CD4-positive, alpha-beta T cell (primary cell): ENCODE results near the gene PNMA6A. TPM values are rescaled to one million over a fixed set of nuclear protein-coding genes. Genes with fewer than 3 reads are reported as not detected.
"Not testable (repeated sequence)": the region's sequence is repeated elsewhere in the genome, so short reads cannot be mapped to it uniquely, and the experiment has no call there.

Experiments used
- ATAC-seq: fragments of 200-7000 bp; cut with Tn5 transposase; one replicate; pipeline ENCODE4 v1.10.0; 2022; ENCODE audit warnings: mild to moderate bottlenecking; ENCODE audit not compliant: poor library complexity
- CTCF ChIA-PET: fragments of 350-600 bp; sonication (Branson Sonifier 250); formaldehyde crosslinking; loops from one replicate; lab custom pipeline; 2021; ENCODE audit warnings: antibody characterized with exemption, inconsistent platforms; lab: Charles Lee
- POLR2A ChIA-PET: fragments of 350-600 bp; sonication (Branson Sonifier 250); formaldehyde crosslinking; loops from one replicate; lab custom pipeline; 2021; ENCODE audit warnings: antibody characterized with exemption, inconsistent platforms; lab: Charles Lee
- DNase-seq, 14 experiments: peaks; one replicate each; pipeline ENCODE4 v3.0.0-alpha.2; 2013 to 2020; ENCODE audit warnings: mixed read lengths in 2 of 14
- H3K27ac ChIP-seq, 2 donors: one replicate each; pipeline versions ENCODE4 v1.5.1 to v1.7.0; 2013; ENCODE audit warnings: low read length in 2 of 2, low read depth in 1 of 2, mild to moderate bottlenecking in 1 of 2
- H3K27me3 ChIP-seq, 2 experiments: 1 replicate in 1 of 2; 2 replicates in 1 of 2; pipeline versions ENCODE4 v1.6.1 to v1.7.0; 2013; ENCODE audit warnings: low read length in 2 of 2, control low read depth in 1 of 2, mild to moderate bottlenecking in 1 of 2, moderate library complexity in 1 of 2; ENCODE audit not compliant: insufficient read depth in 2 of 2, control insufficient read depth in 1 of 2
- H3K36me3 ChIP-seq: one replicate; pipeline ENCODE4 v1.6.1; 2013; ENCODE audit warnings: low read length, control low read depth; ENCODE audit not compliant: insufficient read depth
- H3K4me1 ChIP-seq: one replicate; pipeline ENCODE4 v1.6.1; 2013; ENCODE audit warnings: low read length, control low read depth; ENCODE audit not compliant: insufficient read depth
- H3K4me3 ChIP-seq: one replicate; pipeline ENCODE4 v1.5.1; 2013; ENCODE audit warnings: mild to moderate bottlenecking, low read length, moderate library complexity
- H3K9me3 ChIP-seq, 2 experiments: 1 replicate in 1 of 2; 2 replicates in 1 of 2; pipeline versions ENCODE4 v1.6.1 to v1.7.0; 2013; ENCODE audit warnings: low read length in 2 of 2, mild to moderate bottlenecking in 2 of 2, control low read depth in 1 of 2, moderate library complexity in 1 of 2; ENCODE audit not compliant: control insufficient read depth in 1 of 2, insufficient read depth in 1 of 2
- H3K27ac Mint-ChIP-seq: one replicate; pipeline ENCODE4 v1.8.0; 2020; ENCODE audit warnings: mixed read lengths
- H3K27me3 Mint-ChIP-seq: one replicate; pipeline ENCODE4 v1.8.0; 2021; ENCODE audit warnings: mixed read lengths
- H3K36me3 Mint-ChIP-seq: one replicate; pipeline ENCODE4 v1.8.0; 2021; ENCODE audit warnings: low read depth, mixed read lengths
- H3K4me1 Mint-ChIP-seq: one replicate; pipeline ENCODE4 v1.8.0; 2021; ENCODE audit warnings: low read depth, mixed read lengths
- H3K4me3 Mint-ChIP-seq: one replicate; pipeline ENCODE4 v1.8.0; 2020; ENCODE audit warnings: mild to moderate bottlenecking, mixed read lengths
- H3K9me3 Mint-ChIP-seq: one replicate; pipeline ENCODE4 v1.8.0; 2020; ENCODE audit warnings: mixed read lengths
- intact Hi-C, 2 experiments: fragments of 100-400 bp; cut with DNase I in 1 of 2; cut with micrococcal nuclease in 1 of 2; formaldehyde crosslinking; loops; one replicate each; pipeline versions ENCODE4 v1.15.1 to v1.9.0; 2023 to 2025; cut with DNase I, micrococcal nuclease
- total RNA-seq, 174 experiments: library from RNA in 2 of 174; stranded (reverse) in 2 of 174; gene quantifications; one replicate each; pipeline ENCODE4 v1.2.3 and lab custom pipeline; 2021 to 2026
- TF ChIP-seq, protein P1 (sequence below): fragments of 200-600 bp; IDR thresholded peaks from one replicate; pipeline ENCODE4 v1.8.0; 2022; ENCODE audit warnings: antibody characterized with exemption, mild to moderate bottlenecking

The PNMA6A gene
- total RNA-seq, 2 experiments from 2014 or later = 0.25 to 0.38 TPM

DNA sequence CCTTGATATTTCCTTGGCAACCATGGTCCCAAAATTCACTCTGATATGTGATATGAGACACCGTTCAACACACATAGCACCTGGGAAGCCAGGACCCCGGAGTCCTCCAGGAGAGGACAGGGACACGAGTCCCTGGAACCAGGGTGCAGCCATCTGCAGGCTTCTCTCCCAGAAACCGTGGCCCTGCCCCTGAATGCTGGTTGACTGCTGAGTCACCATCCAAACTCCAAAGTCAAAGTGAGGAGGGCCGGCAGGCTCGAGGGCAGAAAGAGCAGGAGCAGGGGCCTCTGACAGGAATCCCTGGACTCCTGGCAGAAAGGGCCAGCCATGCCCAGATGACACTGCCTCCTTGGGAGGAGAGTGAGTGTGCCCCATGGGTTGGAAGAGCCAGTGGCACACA, 6.9 kb upstream of the PNMA6A start:
- Mint-ChIP-seq H3K4me1 (no peaks in the 10 kb centered on the region), H3K9me3 (no peaks in the 10 kb centered on the region), H3K4me3 (no peak overlapping the region), H3K27me3 (no peaks in the 10 kb centered on the region), H3K27ac (no peak overlapping the region), H3K36me3 (no peaks in the 10 kb centered on the region)
- H3K4me1 ChIP-seq = no peaks in the 10 kb centered on the region
- DNase-seq (no peak), ATAC-seq (no peak)
- intact Hi-C loops = no loop called here
- ChIA-PET CTCF (no interaction called here), POLR2A (no interaction called here)
- H3K9me3 ChIP-seq = no peaks in the 10 kb centered on the region
- H3K4me3 ChIP-seq = no peak overlapping the region
- TF ChIP-seq, protein P1, sequence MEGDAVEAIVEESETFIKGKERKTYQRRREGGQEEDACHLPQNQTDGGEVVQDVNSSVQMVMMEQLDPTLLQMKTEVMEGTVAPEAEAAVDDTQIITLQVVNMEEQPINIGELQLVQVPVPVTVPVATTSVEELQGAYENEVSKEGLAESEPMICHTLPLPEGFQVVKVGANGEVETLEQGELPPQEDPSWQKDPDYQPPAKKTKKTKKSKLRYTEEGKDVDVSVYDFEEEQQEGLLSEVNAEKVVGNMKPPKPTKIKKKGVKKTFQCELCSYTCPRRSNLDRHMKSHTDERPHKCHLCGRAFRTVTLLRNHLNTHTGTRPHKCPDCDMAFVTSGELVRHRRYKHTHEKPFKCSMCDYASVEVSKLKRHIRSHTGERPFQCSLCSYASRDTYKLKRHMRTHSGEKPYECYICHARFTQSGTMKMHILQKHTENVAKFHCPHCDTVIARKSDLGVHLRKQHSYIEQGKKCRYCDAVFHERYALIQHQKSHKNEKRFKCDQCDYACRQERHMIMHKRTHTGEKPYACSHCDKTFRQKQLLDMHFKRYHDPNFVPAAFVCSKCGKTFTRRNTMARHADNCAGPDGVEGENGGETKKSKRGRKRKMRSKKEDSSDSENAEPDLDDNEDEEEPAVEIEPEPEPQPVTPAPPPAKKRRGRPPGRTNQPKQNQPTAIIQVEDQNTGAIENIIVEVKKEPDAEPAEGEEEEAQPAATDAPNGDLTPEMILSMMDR = no peak
- no peak overlapping the region for H3K27ac ChIP-seq
- H3K27me3 ChIP-seq = no peaks in the 10 kb centered on the region
- H3K36me3 ChIP-seq = no peaks in the 10 kb centered on the region

DNA sequence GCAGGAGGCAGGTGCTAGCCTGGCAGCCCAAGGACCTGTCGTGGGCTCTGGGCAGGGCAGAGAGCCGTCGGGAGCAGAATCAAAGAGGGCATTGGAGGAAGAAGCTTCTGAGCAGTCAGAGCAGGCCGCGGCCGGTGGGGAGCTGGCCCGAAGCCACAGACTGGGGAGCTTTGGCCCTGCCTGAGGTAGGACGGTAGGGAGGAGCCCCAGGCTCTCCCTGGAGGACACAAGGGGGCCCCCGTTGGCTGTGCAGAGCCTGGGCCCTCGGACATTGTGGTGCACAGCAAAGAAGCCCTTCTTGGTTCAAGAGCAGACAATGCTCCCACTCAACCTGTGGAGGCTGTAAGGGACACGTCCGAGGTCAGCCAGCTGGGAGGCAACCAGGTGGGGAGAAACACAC, 5.9 kb upstream of the PNMA6A start:
- H3K36me3 Mint-ChIP-seq, H3K4me3 ChIP-seq, H3K27ac Mint-ChIP-seq, H3K9me3 ChIP-seq, intact Hi-C loops, H3K27me3 Mint-ChIP-seq, H3K4me1 Mint-ChIP-seq, DNase-seq, H3K9me3 Mint-ChIP-seq, POLR2A ChIA-PET, H3K27ac ChIP-seq, ATAC-seq, CTCF ChIA-PET, H3K4me3 Mint-ChIP-seq, H3K36me3 ChIP-seq, H3K27me3 ChIP-seq, H3K4me1 ChIP-seq: not testable (repeated sequence)

DNA sequence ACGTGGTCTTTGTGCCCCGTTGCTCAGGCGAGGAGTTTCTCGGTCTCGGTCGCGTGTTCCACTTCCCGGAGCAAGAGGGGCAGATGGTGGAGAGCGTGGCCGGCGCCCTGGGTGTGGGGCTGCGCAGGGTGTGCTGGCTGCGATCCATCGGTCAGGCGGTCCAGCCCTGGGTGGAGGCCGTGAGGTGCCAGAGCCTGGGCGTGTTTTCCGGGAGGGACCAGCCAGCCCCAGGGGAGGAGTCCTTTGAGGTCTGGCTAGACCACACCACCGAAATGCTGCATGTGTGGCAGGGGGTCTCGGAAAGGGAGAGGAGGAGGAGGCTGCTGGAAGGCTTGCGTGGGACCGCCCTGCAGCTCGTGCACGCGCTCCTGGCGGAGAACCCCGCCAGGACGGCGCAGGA, 1.1 kb downstream of the PNMA6A start:
- CTCF ChIA-PET, POLR2A ChIA-PET: not testable (repeated sequence)

DNA sequence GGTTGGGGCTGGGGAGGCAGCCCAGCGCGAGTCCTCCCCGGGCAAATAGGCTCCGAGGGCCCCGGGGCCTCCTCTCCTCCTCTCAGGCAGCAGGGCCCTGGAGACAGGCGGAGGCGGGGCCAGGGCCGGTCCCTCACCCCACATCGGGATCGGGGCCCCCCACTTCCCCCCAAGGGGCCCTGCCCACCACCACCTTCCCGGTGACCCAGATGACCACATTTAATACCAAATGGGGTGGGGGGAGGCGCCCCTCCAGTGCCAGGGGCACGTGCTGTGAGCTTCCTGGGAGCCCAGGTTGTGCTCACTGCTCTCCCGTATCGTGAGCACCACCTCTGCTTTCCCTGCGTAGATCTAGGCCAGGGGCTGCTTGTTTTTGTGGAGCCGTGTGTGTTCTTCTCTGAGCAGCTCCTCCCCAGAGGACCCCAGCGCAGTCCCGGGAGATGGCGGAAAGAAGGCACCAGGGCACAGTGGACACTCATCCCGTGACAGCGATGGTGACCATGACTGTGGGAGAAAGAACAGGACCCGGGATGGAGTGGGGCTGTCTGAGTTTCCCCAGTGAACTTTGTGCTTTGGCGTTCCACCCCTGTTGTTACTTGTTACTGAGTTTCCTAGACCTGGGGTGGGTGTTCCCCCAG, 2.1 kb downstream of the PNMA6A start:
- Mint-ChIP-seq H3K27ac (no peak overlapping the region), H3K4me1 (no peaks in the 10 kb centered on the region), H3K27me3 (no peaks in the 10 kb centered on the region), H3K9me3 (no peaks in the 10 kb centered on the region), H3K36me3 (no peaks in the 10 kb centered on the region), H3K4me3 (no peak overlapping the region)
- ATAC-seq (no peak), DNase-seq (no peak)
- Histone ChIP-seq H3K4me3 (no peak overlapping the region), H3K27me3 (no peaks in the 10 kb centered on the region), H3K4me1 (no peaks in the 10 kb centered on the region), H3K36me3 (no peaks in the 10 kb centered on the region), H3K9me3 (no peaks in the 10 kb centered on the region), H3K27ac (no peak overlapping the region)
- ChIA-PET CTCF (no interaction called here), POLR2A (no interaction called here)
- intact Hi-C loops = no loop called here
- TF ChIP-seq, protein P1 = no peak

More for the DNA sequence above, 1.1 kb downstream of the PNMA6A start:
- H3K27ac Mint-ChIP-seq, H3K27ac ChIP-seq, H3K36me3 ChIP-seq, H3K27me3 Mint-ChIP-seq, H3K4me1 Mint-ChIP-seq, H3K9me3 Mint-ChIP-seq, H3K4me1 ChIP-seq, ATAC-seq, DNase-seq, intact Hi-C loops, H3K27me3 ChIP-seq, H3K36me3 Mint-ChIP-seq, H3K4me3 ChIP-seq, H3K9me3 ChIP-seq, H3K4me3 Mint-ChIP-seq: not testable (repeated sequence)
